ENCODE data around the gene MFSD6L.

- TF ChIP-seq CTCF (IDR thresholded peaks at IDR 0.05; ENCODE audit: low read depth, low read length, poor library complexity, severe bottlenecking) (no peak), EZH2phosphoT487 (IDR thresholded peaks at IDR 0.05; ENCODE audit: borderline replicate concordance, low read length) (no peak)
Measured at GRCh38 chr17:8798846-8799569, at the start of gene MFSD6L.
